Prostate gland (tissue), 2 donors: ENCODE results near the gene BAZ1B. TPM values are rescaled to one million over a fixed set of nuclear protein-coding genes. Genes with fewer than 3 reads are reported as not detected.

Experiments
- DNase-seq: peaks from one replicate; pipeline ENCODE4 v3.0.0-alpha.2; 2019; ENCODE audit warnings: low spot score
- H3K27ac ChIP-seq, 2 donors: fragments of 200-600 bp; sonication (generic); 2 replicates each; pipeline ENCODE4 v1.5.1; 2017 to 2019
- H3K27me3 ChIP-seq: fragments of 200-600 bp; sonication (generic); replicated peaks from 2 replicates; pipeline ENCODE4 v1.5.1; 2019; ENCODE audit not compliant: insufficient read depth
- H3K36me3 ChIP-seq, 2 donors: fragments of 200-600 bp; sonication (generic); 1 replicate in 1 of 2; 2 replicates in 1 of 2; pipeline versions ENCODE4 v1.5.1 to v1.8.1; 2017 to 2019
- H3K4me1 ChIP-seq: fragments of 200-600 bp; sonication (generic); replicated peaks from 2 replicates; pipeline ENCODE4 v1.5.1; 2019
- H3K4me3 ChIP-seq, 2 donors: fragments of 200-600 bp; sonication (generic); 2 replicates each; pipeline ENCODE4 v1.5.1; 2017 to 2019
- H3K9me3 ChIP-seq: fragments of 200-600 bp; sonication (generic); 2 replicates; pipeline ENCODE4 v1.5.1; 2017
- POLR2A ChIP-seq: fragments of 450-650 bp; IDR thresholded peaks from one replicate; pipeline ENCODE4 v1.6.1; 2016; ENCODE audit warnings: antibody characterized with exemption, mild to moderate bottlenecking
- POLR2AphosphoS5 ChIP-seq: sonication (generic); formaldehyde crosslinking; IDR thresholded peaks from one replicate; pipeline ENCODE4 v1.6.1; 2017; ENCODE audit warnings: antibody characterized with exemption
- WGBS: methylation state at CpG from one replicate; pipeline ENCODE4 v1.1.5; 2018; 5-methylcytosine and 5-hydroxymethylcytosine counted together
- intact Hi-C: fragments of 100-400 bp; cut with DNase I; formaldehyde crosslinking; loops from one replicate; pipeline ENCODE4 v1.14.2; 2022
- total RNA-seq, 2 donors: library from RNA; depleted of rRNA; stranded (reverse); fragments of >200 nt; gene quantifications; one replicate each; pipeline ENCODE4 v1.1.0, GENCODE V29; 2016
- TF ChIP-seq, protein P1 (sequence below), 4 experiments: fragments of 200-600 bp in 2 of 4; fragments of 450-650 bp in 2 of 4; sonication (generic) in 2 of 4; IDR thresholded peaks; 1 replicate in 3 of 4; 2 replicates in 1 of 4; pipeline ENCODE4 v1.5.1; 2016 to 2019; ENCODE audit warnings: antibody characterized with exemption in 4 of 4, mild to moderate bottlenecking in 2 of 4, moderate library complexity in 2 of 4

Gene BAZ1B
- total RNA-seq, 2 donors from 2014 or later = 43.4 to 56.4 TPM

DNA sequence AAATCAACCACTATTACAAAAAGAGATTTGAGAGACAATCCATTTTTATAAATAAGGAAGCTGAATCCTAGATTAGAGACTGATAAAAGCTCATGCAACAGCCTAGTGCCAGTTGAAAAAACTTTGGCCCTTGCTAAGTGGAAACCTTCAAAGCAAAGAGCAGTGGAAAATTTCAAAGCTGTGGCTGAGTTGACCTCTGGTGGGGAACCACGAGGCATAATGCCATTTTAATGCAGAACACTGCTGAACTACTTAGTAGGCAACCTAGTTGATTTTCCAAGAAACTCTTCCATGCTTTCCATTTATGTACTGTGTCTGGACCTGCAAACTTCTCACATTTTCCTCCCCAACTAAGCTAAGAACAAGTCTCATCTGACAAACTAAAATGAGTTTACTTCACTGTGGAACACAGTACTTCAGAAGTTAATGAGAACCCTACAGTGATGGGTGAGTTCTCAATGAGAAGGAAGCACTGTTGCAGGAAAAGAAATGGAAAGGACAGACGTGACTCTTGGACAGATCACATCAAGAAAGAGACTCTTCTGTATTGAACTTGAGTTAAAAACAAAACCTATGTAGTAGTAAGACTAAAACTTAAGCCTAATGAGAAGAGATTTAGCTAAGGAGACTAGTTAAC is 69.0 kb downstream of the BAZ1B start:
- no peaks in the 10 kb centered on the region for H3K36me3 ChIP-seq
- intact Hi-C loops = no loop called here
- WGBS = 33% methylated on average over 2 of the region's 2 CpGs

DNA sequence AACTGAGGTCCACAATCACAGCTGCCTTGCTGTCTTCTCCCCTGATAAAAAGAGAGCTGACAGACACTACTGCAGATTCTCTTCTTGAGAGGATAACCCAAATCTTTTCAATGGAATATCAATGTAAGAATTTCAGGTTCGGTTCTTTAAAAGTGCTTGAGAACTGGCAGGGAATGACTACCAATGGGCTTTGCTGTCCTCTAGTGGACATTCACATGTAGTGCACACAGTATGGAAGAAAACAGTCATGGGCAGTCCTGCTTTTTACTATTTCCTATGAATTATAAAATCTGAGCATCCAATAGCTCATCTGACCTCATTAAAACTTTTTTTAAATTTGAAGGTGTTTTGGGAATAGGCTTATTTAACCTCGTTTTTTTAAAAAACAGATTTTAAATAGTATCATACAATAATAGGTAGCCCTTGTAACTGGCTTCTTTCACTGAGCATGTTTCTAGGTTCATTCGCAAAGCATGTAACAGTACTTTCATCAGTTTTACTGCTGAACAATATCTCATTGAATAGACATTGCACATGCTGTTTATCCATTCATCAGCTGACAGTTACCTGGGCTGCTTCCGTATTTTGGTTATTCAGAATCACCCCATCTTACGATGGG is 70.2 kb downstream of the BAZ1B start:
- Histone ChIP-seq H3K4me1 (peaks cover 4% of the 10 kb centered on the region), H3K4me3 (no peak overlapping the region), H3K36me3 (no peaks in the 10 kb centered on the region), H3K27ac (no peak overlapping the region), H3K9me3 (no peaks in the 10 kb centered on the region), H3K27me3 (no peaks in the 10 kb centered on the region)
- DNase-seq = no peak
- TF ChIP-seq POLR2AphosphoS5 = no peak
- TF ChIP-seq, protein P1, sequence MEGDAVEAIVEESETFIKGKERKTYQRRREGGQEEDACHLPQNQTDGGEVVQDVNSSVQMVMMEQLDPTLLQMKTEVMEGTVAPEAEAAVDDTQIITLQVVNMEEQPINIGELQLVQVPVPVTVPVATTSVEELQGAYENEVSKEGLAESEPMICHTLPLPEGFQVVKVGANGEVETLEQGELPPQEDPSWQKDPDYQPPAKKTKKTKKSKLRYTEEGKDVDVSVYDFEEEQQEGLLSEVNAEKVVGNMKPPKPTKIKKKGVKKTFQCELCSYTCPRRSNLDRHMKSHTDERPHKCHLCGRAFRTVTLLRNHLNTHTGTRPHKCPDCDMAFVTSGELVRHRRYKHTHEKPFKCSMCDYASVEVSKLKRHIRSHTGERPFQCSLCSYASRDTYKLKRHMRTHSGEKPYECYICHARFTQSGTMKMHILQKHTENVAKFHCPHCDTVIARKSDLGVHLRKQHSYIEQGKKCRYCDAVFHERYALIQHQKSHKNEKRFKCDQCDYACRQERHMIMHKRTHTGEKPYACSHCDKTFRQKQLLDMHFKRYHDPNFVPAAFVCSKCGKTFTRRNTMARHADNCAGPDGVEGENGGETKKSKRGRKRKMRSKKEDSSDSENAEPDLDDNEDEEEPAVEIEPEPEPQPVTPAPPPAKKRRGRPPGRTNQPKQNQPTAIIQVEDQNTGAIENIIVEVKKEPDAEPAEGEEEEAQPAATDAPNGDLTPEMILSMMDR (IDR thresholded peaks at IDR 0.05) = peak; percentile 94 to 99 (median 96)
- WGBS = 52% methylated on average over 5 of the region's 5 CpGs
- intact Hi-C loops = no loop called here

More for the DNA sequence above, 69.0 kb downstream of the BAZ1B start:
- H3K4me3 ChIP-seq = no peak overlapping the region
- H3K27ac ChIP-seq = no peak overlapping the region
- H3K27me3 ChIP-seq = no peaks in the 10 kb centered on the region
- H3K9me3 ChIP-seq = no peaks in the 10 kb centered on the region
- H3K4me1 ChIP-seq = no peaks in the 10 kb centered on the region
- no peak for DNase-seq
- no peak for TF ChIP-seq POLR2A
- TF ChIP-seq POLR2AphosphoS5 = no peak
- TF ChIP-seq, protein P1 (IDR thresholded peaks at IDR 0.05) = no peak

DNA sequence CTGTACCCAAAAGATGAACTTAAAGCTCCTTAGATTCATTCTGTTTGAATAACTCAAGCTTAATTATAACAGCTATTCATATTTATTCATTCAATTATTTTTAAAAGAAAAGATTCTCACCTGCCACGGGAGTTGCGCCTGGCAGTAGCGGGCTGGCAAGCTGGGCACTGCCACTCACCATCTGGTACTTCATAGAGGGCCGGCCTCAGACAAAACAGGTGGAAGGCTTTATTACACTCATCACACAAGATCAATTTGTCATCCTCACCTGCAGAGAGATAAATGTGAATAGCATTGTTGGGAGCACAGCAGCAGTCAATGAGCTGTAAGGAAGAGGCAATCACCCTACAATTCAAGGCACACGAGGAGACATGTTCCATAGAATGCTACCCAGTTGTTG is 72.7 kb downstream of the BAZ1B start:
- no peak overlapping the region for H3K4me3 ChIP-seq
- DNase-seq = no peak
- peak overlapping the region in 1 of 2 donors; percentile 59 for H3K27ac ChIP-seq
- no peak for TF ChIP-seq POLR2A
- H3K9me3 ChIP-seq = no peaks in the 10 kb centered on the region
- intact Hi-C loops = loop anchor here (5.0 kb wide), 1 partner anchor 107 kb away; no protein-coding TSS in a partner anchor
- 85% methylated on average over 5 of the region's 5 CpGs for WGBS
- no peaks in the 10 kb centered on the region for H3K27me3 ChIP-seq
- H3K4me1 ChIP-seq = peaks cover 4% of the 10 kb centered on the region
- H3K36me3 ChIP-seq = peaks cover 2% of the 10 kb centered on the region in 2 donors

DNA sequence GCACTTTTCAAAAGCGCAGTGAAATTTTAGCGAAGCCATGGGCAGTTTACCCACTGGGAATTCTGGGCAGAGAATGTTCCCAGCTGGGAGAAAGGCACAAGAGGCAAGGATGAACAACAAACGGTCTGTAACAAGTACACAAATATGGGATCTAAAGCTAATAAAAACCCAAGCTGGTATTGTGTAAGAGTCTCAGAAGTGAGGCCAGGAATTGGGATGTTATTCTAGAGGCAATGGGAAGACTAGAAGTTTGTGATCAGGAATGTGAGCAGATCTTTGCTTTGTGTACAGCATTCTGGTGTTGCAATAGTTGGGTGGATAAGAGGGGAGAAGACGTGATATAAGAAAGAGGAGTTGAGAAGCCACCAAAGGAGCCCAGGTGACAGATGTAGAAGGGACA is 73.5 kb downstream of the BAZ1B start:
- Histone ChIP-seq H3K9me3 (no peaks in the 10 kb centered on the region), H3K36me3 (peaks cover 9 to 10% of the 10 kb centered on the region in 2 donors), H3K27me3 (no peaks in the 10 kb centered on the region), H3K4me3 (no peak overlapping the region), H3K4me1 (peaks cover 4% of the 10 kb centered on the region), H3K27ac (peak overlapping the region in 1 of 2 donors; percentile 59)
- 51% methylated on average over 4 of the region's 4 CpGs for WGBS
- DNase-seq = no peak
- intact Hi-C loops = loop anchor here (5.0 kb wide), 1 partner anchor 106 kb away; no protein-coding TSS in a partner anchor
- peak; percentile 70 for TF ChIP-seq POLR2AphosphoS5
- no peak for TF ChIP-seq POLR2A
- TF ChIP-seq, protein P1 (IDR thresholded peaks at IDR 0.05) = no peak

DNA sequence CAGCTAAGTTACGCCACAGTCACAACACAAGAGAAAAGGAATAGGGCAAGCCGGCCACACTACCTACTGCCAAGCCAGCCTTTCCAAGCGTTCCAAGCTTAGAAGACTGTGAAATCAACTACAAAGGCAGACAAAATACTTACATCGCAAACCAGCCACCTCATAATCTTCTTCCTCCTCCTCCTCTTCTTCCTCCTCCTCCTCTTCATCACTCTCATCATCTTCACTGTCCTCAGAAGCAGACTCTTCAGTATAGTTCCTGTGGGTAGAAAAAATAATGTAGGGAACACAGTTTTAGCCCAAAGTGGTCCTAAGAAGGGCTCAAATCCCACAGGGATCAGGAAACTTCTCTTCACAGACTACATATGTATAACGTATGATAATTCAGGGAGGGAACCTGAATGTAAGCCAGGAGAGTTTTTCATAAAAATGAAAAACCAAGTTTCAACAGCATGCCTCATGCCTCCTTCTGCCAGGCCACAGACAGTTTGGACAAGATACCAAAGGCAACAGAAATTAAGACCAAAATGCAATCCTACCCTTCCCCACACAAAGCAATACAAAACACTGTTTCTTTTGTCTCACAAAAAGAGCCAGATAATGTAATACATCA is 74.9 kb downstream of the BAZ1B start:
- Histone ChIP-seq H3K36me3 (peaks cover 13 to 21% of the 10 kb centered on the region in 2 donors), H3K9me3 (no peaks in the 10 kb centered on the region), H3K4me3 (no peak overlapping the region), H3K4me1 (peaks cover 4% of the 10 kb centered on the region), H3K27me3 (no peaks in the 10 kb centered on the region), H3K27ac (peak overlapping the region; percentile 21 to 59)
- TF ChIP-seq POLR2A = no peak
- TF ChIP-seq POLR2AphosphoS5 = no peak
- TF ChIP-seq, protein P1 (IDR thresholded peaks at IDR 0.05) = no peak
- WGBS = 81% methylated on average over 5 of the region's 5 CpGs
- DNase-seq = no peak
- intact Hi-C loops = loop anchor here (5.0 kb wide), 1 partner anchor 105 kb away; no protein-coding TSS in a partner anchor
